GM19025 (cell line): Measurements from ENCODE around the gene SLCO4A1.

Source experiments
- ATAC-seq: cut with Tn5 transposase; IDR thresholded peaks from one replicate; pipeline ENCODE4 v1.9.1; 2021; ENCODE audit warnings: mild to moderate bottlenecking, low read depth, moderate library complexity; ENCODE audit not compliant: unreplicated experiment

Gene SLCO4A1

DNA sequence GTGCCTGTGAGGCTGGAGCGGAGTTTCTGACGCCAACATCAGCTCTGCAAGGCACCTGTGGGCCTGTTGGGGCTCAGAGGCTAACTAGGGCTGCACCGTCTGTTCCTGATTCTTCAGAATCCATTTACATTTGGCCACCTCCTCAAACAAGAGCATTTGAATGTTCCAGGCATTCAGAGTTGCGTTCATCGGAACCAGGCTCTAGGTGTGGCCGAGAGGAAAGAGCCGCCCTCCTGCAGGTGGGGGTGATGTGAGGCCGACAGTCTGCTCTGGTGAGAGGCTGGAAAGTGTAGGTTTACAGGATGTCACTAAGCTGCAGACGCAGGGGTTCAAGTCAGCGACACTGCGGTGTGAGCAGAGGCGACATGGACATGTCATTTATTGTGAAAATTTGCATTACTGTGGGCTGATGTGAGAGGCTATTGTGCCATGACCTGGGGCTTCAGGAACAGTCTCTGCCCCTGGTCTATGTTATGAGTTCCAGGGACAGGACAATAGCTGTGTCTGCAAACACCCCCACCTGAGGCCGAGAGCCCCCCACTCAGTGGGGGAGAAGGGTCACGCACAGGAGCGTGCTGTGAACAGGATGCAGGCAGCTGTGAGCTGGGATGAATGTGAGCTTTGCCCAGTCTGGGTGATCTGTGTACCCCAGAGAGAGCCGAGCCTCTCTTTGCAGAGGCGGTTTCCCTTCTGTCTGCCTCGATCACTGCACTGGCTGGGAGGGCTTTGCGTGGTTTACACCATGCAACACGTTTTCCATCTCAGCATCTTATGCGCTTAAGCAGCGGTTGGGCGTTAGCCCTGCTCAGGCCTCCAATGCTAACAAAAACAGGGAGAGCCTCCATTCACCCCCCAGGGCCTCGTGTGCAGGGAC lies 21.1 kb downstream of the SLCO4A1 start:
- ATAC-seq, result no peak

DNA sequence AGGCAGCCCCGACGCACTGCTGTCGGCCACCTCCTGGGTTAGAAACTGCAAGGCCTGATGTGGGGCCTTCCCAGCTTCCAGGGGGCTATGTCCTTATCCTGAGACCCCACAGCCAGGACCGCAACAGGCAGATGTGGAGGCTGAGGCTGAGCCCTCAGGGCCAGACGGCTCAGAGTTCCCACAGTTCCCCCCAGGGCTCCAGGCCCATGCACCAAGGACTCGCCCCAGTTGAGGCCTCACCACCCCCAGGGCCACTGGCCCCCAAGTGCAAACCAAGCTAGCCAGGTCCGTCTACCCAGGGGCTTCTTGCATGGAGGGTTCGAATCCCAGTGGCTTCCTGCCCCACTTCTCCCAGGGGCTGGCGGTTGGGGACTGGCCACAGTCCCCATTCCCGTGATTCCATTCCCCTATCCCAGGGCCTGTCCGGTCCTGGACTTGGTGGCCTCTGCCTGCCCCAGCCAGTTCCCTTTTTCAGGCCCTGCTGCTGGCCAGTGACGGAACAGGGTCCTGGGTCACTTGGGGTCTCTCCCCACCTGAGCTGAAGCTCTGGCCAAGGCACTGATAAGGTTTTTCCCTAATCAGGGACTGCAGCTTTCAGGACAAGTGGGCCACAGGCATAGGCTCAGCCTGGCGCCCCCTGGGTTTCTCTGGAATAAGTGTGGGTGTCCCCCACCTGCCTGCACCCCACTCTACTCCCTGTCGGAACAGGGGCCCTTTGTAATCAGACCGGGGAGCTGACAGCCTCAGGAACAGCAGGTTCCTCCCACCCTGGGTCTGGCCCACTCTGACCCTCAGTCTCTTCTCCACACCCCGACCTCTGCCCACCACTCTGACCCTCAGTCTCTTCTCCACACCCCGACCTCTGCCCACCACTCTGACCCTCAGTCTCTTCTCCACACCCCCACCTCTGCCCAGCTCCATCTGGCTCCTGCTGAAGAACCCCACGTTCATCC lies 22.0 kb downstream of the SLCO4A1 start:
- ATAC-seq, result no peak

DNA sequence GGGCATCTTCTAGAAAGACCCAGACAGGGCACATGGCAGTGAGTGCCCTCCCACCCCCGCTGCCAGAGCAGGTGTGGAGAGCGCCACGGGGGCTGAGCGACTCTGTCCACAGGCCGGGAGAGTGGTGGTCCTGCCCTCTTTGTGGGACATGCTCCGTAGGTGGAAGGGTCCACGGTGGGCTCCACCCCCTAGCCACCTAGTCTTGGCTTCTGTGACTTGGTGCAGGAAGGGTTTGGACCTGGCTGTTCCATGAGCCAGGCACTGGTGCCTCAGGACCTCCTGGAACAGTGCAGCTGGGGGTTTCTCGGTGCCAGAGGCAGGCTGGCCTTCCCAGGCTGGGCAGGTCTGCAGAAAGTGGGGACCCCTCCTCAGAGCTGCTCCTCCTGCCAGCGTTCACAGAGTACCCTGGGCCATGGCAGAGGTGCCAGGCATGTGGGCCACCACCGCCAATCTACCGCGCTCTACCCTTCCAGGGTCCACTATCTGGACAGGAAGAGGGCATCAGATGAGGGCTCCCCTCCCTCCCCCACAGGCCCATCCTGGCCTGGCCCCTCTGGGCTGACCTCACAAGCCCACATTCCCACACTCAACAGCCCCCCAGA lies 23.0 kb downstream of the SLCO4A1 start:
- ATAC-seq, result no peak

DNA sequence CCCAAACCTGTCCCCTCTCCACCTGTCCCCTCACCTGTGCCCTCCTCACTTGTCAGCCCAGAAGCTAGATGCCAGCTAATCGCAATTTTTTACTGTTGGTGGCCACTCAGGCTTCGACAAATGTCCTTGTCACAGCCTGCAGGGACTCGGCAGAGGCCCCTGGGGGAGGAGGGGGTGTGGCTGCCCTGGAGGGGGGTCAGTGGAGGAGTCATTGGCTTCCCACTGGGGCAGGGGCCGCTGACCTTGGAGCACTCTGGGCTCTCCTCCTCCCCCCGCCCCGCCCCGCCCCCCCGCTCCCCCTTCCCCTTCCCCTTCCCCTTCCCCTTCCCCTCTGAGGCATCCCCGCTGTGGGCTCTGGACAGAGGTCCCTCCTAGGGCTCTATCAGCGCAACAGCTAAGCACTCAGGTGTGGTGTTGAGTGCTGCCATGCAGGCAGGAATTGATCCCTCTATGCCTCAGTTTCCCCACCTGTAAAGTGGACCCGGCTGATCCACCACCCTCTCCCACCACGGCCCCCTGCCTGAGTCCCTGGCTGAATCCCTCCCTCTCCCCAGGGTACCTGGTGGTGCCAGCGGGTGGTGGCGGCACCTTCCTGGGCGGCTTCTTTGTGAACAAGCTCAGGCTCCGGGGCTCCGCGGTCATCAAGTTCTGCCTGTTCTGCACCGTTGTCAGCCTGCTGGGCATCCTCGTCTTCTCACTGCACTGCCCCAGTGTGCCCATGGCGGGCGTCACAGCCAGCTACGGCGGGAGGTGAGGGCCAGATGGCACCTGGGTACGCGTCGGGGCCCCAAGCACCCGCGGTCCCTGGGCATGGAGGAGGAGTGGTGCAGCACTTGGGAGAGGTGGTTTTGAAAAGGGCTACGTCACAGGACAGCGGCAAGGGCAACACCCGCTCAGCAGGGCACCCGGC lies 23.8 kb downstream of the SLCO4A1 start:
- no peak for ATAC-seq

DNA sequence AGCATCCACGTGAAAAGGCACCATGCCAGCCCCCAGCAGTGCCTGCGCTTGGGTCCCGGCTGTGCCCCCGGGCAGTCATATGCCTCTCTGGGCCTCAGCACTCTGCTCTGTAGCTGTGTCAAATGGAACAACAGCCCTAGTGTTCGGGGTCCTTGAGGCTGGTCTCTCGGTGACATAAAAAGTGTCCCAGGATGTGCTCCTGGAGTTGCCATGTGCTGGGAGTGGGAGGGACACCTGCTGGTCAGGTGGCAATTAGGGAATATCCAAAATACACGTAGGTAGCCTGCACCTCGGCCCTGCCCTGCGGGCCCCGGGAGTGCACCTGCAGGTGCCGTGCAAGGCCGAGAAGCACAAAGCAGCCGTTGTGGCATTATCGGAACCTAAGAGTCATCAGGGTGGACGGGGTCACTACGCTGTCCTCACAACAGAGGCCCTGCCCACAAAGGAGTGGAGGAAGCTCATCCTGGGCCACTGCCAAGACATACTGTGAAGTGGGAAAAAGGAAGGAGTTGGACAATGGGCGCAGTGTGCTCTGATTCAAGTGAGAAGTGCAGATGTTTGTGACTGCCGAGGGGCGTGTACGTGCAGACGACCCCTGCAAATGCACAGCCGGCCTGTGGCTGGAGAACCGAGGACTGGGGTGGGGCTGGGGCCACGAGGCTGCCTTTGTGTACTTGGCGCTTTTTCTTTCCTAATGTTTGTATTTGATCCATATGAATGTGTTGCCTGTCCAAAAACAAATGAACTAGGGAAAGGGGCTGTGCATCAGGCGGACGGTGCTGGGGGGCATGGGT lies 24.6 kb downstream of the SLCO4A1 start:
- no peak for ATAC-seq

DNA sequence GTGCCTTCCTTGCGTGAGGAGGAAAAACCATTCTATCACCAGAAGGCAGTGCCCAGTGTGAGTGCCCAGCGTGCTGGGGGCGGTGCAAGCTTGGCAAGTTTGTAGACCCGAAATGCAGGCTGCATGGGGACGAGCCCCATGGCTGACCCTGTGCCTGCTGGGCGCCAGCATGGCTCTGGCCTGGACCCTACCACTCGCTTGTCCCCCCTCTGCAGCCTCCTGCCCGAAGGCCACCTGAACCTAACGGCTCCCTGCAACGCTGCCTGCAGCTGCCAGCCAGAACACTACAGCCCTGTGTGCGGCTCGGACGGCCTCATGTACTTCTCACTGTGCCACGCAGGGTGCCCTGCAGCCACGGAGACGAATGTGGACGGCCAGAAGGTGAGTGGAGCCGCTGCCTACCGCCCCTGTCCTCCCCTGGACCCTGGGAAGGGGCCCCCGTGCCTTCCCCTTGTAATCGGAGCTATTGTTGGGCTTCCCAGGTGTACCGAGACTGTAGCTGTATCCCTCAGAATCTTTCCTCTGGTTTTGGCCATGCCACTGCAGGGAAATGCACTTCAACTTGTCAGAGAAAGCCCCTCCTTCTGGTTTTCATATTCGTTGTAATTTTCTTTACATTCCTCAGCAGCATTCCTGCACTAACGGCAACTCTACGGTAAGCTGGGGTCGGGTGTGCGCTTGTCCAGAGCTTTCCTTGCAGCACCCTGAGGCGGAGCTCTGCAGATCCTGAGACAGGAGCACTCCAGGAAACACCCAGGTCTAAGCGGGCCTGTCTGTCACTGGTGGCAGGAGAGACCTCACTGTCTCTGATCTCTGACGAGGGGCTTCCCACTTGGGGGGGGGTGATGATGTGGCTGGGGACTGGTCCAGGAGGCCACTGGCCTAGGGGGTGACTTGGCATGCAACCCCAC lies 25.5 kb downstream of the SLCO4A1 start:
- ATAC-seq, result no peak

DNA sequence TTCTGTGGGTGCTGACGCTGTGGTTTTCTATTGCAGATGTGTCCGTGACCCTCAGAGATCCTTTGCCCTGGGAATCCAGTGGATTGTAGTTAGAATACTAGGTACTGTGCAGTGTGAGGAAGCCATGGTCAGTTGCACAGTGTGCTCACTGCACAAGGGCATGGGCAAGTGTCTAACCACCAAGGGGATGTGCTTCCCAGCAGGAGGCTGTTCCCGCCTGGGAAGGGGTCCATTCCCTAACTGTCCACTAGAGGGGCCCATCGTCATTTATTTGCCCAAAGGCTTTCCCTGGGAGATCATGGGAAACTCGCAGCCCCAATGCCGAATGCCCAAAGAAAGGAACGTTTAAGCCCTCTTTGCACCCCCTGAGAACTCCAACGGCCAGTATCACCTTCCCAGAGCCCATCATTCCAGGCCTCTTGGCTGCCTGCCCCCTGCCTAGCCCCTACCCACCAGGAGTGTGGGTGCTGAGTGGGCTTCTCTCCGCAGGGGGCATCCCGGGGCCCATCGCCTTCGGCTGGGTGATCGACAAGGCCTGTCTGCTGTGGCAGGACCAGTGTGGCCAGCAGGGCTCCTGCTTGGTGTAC lies 26.2 kb downstream of the SLCO4A1 start:
- no peak for ATAC-seq

- no peak for ATAC-seq
Measured at GRCh38 chr20:62669249-62669648, 26.9 kb downstream of the SLCO4A1 start.

GRCh38 chr20:62670156-62670555 lies 27.9 kb downstream of the SLCO4A1 start:
- ATAC-seq, result no peak

DNA sequence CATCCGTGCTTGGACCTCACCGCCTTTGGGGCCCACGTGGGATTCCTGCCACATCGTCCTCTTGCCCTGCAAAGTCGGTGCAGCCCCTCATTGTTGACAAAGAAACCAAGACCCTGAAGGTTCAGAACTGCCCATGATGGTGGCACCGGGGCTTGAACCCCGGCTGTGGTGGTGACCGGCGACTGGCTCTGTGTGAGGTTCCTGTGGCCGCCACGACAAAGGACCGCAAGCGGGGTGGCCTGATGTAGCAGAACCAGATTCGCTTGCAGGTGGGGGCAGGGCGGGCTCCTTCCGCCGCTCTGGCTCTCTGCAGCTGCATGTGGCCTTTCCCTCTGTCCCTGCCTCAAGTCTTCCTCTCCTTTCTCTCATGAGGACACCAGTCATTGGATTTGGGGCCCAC lies 28.7 kb downstream of the SLCO4A1 start:
- ATAC-seq, result no peak

- ATAC-seq, result no peak
Measured at GRCh38 chr20:62671765-62672164, 29.5 kb downstream of the SLCO4A1 start.

DNA sequence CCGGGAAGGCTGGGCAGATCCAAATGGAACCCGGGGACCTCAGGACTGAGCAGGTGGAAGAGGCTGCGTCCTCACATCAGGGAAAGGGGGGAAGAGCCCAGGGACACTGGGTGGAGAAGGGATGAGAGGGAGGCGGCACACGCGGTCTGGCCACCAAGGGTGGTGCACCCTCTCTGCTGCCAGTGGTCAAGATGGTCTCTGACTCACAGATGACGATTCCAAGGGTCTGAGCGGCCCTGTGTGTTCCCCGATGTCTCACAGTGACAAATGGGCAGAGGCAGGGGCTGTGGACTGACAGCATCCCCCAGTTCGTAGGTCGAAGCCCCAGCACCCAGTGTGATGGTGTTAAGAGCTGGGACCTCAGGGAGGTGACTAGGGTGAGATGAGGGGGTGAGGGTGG lies 32.1 kb downstream of the SLCO4A1 start:
- ATAC-seq, result no peak

- no peak for ATAC-seq
Measured at GRCh38 chr20:62675156-62675876, 33.0 kb downstream of the SLCO4A1 start.

- no peak for ATAC-seq
Measured at GRCh38 chr20:62675877-62676260, 33.6 kb downstream of the SLCO4A1 start.

DNA sequence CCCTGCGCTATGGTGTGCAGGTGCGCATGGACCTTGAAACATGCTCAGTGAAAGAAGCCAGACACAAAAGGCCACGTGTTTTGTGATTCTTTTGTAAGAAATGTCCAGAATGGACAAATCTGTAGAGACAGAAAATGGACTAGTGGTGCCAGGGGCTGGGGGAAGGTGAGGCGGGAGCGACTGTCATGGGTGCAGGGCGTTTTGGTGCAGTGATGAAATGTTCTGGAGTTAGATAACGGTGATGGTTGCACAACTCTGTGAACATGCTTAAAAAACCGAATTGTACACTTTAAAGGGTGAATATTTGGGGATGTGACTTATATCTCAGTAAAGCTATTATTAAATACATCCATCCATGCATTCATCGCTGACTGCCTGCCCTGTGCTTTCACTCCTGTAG lies 34.7 kb downstream of the SLCO4A1 start:
- ATAC-seq, result no peak

- ATAC-seq, result no peak
Measured at GRCh38 chr20:62677678-62678077, 35.4 kb downstream of the SLCO4A1 start.

GRCh38 chr20:62678553-62678952 lies 36.2 kb downstream of the SLCO4A1 start:
- no peak for ATAC-seq
